K562 (cell line): Measurements from ENCODE around the gene RNF207.

ENCODE experiments used
- CBFA2T3 ChIP-seq: fragments of 450-650 bp; IDR thresholded peaks from 2 replicates; pipeline ENCODE4 v1.6.1; 2017
- EZH2 ChIP-seq: IDR thresholded peaks from 2 replicates; pipeline ENCODE4 v1.6.1; 2012; ENCODE audit warnings: low read depth, mild to moderate bottlenecking, inconsistent platforms, low read length, borderline replicate concordance
- FOXK2 ChIP-seq, 2 experiments: fragments of 450-650 bp; IDR thresholded peaks in 1 of 2; conservative IDR thresholded peaks in 1 of 2; 2 replicates each; pipeline ENCODE4 v1.6.1; 2016; ENCODE audit warnings: low read depth in 2 of 2, mild to moderate bottlenecking in 1 of 2
- FOXP4 ChIP-seq: sonication (generic); formaldehyde crosslinking; IDR thresholded peaks from 2 replicates; pipeline ENCODE4 v1.8.0; 2022; ENCODE audit warnings: mild to moderate bottlenecking, missing genetic modification reagents, borderline replicate concordance
- SRF ChIP-seq, 2 experiments: fragments of 250-450, 450-650 bp in 1 of 2; sonication (Bioruptor Pico) in 1 of 2; sonication (generic) in 1 of 2; formaldehyde crosslinking; IDR thresholded peaks; 2 replicates each; pipeline versions ENCODE4 v1.5.0 to v1.5.1; 2020 to 2022; ENCODE audit warnings: mild to moderate bottlenecking in 1 of 2, missing genetic modification reagents in 1 of 2
- U2AF1 ChIP-seq: fragments of 200-400 bp; formaldehyde crosslinking; optimal IDR thresholded peaks from 2 replicates; pipeline ENCODE3; 2017; ENCODE audit warnings: mild to moderate bottlenecking, low read depth, low read length, moderate library complexity

GRCh38 chr1:6209661-6210580 is 4.0 kb downstream of the RNF207 start:
- TF ChIP-seq U2AF1 (no peak), EZH2 (no peak), FOXP4 (no peak), CBFA2T3 (no peak), SRF (CRISPR knock-in tag; IDR thresholded peaks at IDR 0.05) (no peak), FOXK2 (conservative IDR thresholded peaks at IDR 0.05 in 1 of 2, IDR thresholded peaks at IDR 0.05 in 1 of 2; ENCODE audit: low read depth in 2 of 2) (no peak)
